K562 (cell line): ENCODE measurements around the gene ARPC1A. TPM values are rescaled to one million over a fixed set of nuclear protein-coding genes. Genes with fewer than 3 reads are reported as not detected.

ENCODE experiments used
- ATAC-seq: fragments of 200-7000 bp; cut with Tn5 transposase; 3 replicates; pipeline ENCODE4 v1.9.1; 2020; ENCODE audit warnings: moderate library complexity
- BruUV-seq: library from RNA; stranded (reverse); fragments of 400-500 nt; replicated peaks from 2 replicates; lab custom pipeline; 2021; lab: Mats Ljungman, UMichigan
- CTCF ChIA-PET: fragments of 300-600 bp; formaldehyde crosslinking; extraction: SDS; loops from one replicate; lab custom pipeline; 2021; ENCODE audit warnings: low intra/inter-chr PET ratio; lab: Yijun Ruan, JAX
- POLR2A ChIA-PET: fragments of 300-600, 350-650 bp; sonication (Branson Sonifier 250); formaldehyde crosslinking; extraction: SDS; loops from one replicate; lab custom pipeline; 2021; ENCODE audit warnings: antibody characterized with exemption, inconsistent platforms; lab: Yijun Ruan, JAX
- DNase-seq, 4 experiments: peaks; one replicate each; pipeline versions ENCODE4 v3.0.0 to v3.0.0-alpha.2; 2011 to 2018; ENCODE audit warnings: low spot score in 3 of 4, mixed read lengths in 3 of 4; ENCODE audit errors: extremely low read depth in 1 of 4
- FAIRE-seq: peaks from 2 replicates; lab custom pipeline; 2011; peaks lifted over from hg19 to GRCh38; lab: Jason Lieb, UNC
- H2AFZ ChIP-seq: 2 replicates; pipeline ENCODE4 v1.6.0; 2011; ENCODE audit warnings: low read depth, low read length, control low read depth, inconsistent platforms
- H3K27ac ChIP-seq: fragments of 200-600 bp; 3 replicates; pipeline ENCODE4 v1.8.0; 2011; ENCODE audit warnings: low read depth, mild to moderate bottlenecking, control low read depth, inconsistent platforms, low read length, moderate library complexity, mixed read lengths; ENCODE audit errors: extremely low read depth
- H3K27me3 ChIP-seq, 2 experiments: fragments of 300-600 bp in 1 of 2; 2 replicates in 1 of 2; 3 replicates in 1 of 2; pipeline versions ENCODE4 v1.6.0 to v1.8.0; 2011; ENCODE audit warnings: inconsistent platforms in 2 of 2, low read length in 2 of 2, mild to moderate bottlenecking in 1 of 2, mixed read lengths in 1 of 2, moderate library complexity in 1 of 2; ENCODE audit not compliant: control insufficient read depth in 2 of 2, insufficient read depth in 2 of 2
- H3K36me3 ChIP-seq: fragments of 300-600 bp; 3 replicates; pipeline ENCODE4 v1.8.0; 2011; ENCODE audit warnings: mild to moderate bottlenecking, low read length, inconsistent platforms; ENCODE audit not compliant: control insufficient read depth, insufficient read depth
- H3K4me1 ChIP-seq, 2 experiments: fragments of 200-600 bp in 1 of 2; replicated peaks in 1 of 2; 2 replicates in 1 of 2; 3 replicates in 1 of 2; pipeline versions ENCODE4 v1.5.1 to v1.8.0; 2011; ENCODE audit warnings: inconsistent platforms in 2 of 2, low read length in 2 of 2, mild to moderate bottlenecking in 1 of 2, mixed read lengths in 1 of 2, moderate library complexity in 1 of 2; ENCODE audit not compliant: control insufficient read depth in 2 of 2, insufficient read depth in 2 of 2
- H3K4me2 ChIP-seq: 2 replicates; pipeline ENCODE4 v1.6.1; 2011; ENCODE audit warnings: low read length, control low read depth, inconsistent platforms, mixed read lengths; ENCODE audit not compliant: insufficient read depth
- H3K4me3 ChIP-seq: fragments of 200-600 bp; sonication (generic), shearing (Covaris generic); 2 replicates; pipeline ENCODE4 v1.5.1; 2016; ENCODE audit warnings: control low read depth, inconsistent platforms
- H3K79me2 ChIP-seq: fragments of 200-600 bp; 3 replicates; pipeline ENCODE4 v1.8.0; 2011; ENCODE audit warnings: low read length, inconsistent platforms; ENCODE audit not compliant: control insufficient read depth, insufficient read depth
- H3K9ac ChIP-seq, 2 experiments: 2 replicates each; pipeline versions ENCODE4 v1.6.0 to v1.6.1; 2011; ENCODE audit warnings: low read depth in 2 of 2, low read length in 2 of 2, control low read depth in 1 of 2, inconsistent platforms in 1 of 2, mild to moderate bottlenecking in 1 of 2, mixed read lengths in 1 of 2; ENCODE audit not compliant: insufficient read depth in 1 of 2
- H3K9me1 ChIP-seq: one replicate; pipeline ENCODE4 v1.6.0; 2011; ENCODE audit warnings: inconsistent platforms, mild to moderate bottlenecking, low read length, moderate library complexity; ENCODE audit not compliant: control insufficient read depth, insufficient read depth
- H3K9me3 ChIP-seq: replicated peaks from 2 replicates; pipeline ENCODE4 v1.5.1; 2011; ENCODE audit warnings: low read depth, low read length, inconsistent platforms; ENCODE audit not compliant: control insufficient read depth, insufficient read depth
- H4K20me1 ChIP-seq: replicated peaks from 2 replicates; pipeline ENCODE4 v1.6.1; 2011; ENCODE audit warnings: low read length, inconsistent platforms, mixed read lengths; ENCODE audit not compliant: control insufficient read depth, insufficient read depth
- ARID2 ChIP-seq: fragments of 450-650 bp; IDR thresholded peaks from 2 replicates; pipeline ENCODE4 v1.6.1; 2017; ENCODE audit warnings: antibody characterized with exemption, mild to moderate bottlenecking
- BRD9 ChIP-seq: fragments of 450-650 bp; IDR thresholded peaks from 2 replicates; pipeline ENCODE4 v1.6.1; 2018; ENCODE audit warnings: low read depth; ENCODE audit not compliant: partially characterized antibody
- CC2D1A ChIP-seq: fragments of 450-650 bp; IDR thresholded peaks from 2 replicates; pipeline ENCODE4 v1.6.1; 2017; ENCODE audit warnings: mild to moderate bottlenecking
- CCAR2 ChIP-seq: fragments of 200-400 bp; formaldehyde crosslinking; IDR thresholded peaks from 2 replicates; pipeline ENCODE4 v1.6.1; 2017; ENCODE audit warnings: mild to moderate bottlenecking, low read depth, low read length
- CCNT2 ChIP-seq: IDR thresholded peaks from 2 replicates; pipeline ENCODE4 v1.6.1; 2011; ENCODE audit warnings: borderline replicate concordance, low read depth, mild to moderate bottlenecking, moderate library complexity, mixed read lengths, low read length; ENCODE audit not compliant: insufficient read length; ENCODE audit errors: extremely low read depth
- COPS2 ChIP-seq: fragments of 450-650 bp; conservative IDR thresholded peaks from 2 replicates; pipeline ENCODE4 v1.6.1; 2016; ENCODE audit warnings: mild to moderate bottlenecking, moderate library complexity
- ESRRB ChIP-seq: fragments of 250-450 bp; sonication (Bioruptor Pico); IDR thresholded peaks from 2 replicates; pipeline ENCODE4 v1.5.0; 2020; ENCODE audit warnings: mild to moderate bottlenecking, moderate library complexity, borderline replicate concordance
- HDAC3 ChIP-seq: fragments of 450-650 bp; IDR thresholded peaks from 2 replicates; pipeline ENCODE4 v1.6.1; 2018; ENCODE audit warnings: borderline replicate concordance, mild to moderate bottlenecking, moderate library complexity; ENCODE audit not compliant: partially characterized antibody
- HNRNPK ChIP-seq: fragments of 200-400 bp; formaldehyde crosslinking; IDR thresholded peaks from one replicate; pipeline ENCODE4 v1.6.1; 2018; ENCODE audit warnings: mild to moderate bottlenecking, low read depth, low read length; ENCODE audit not compliant: poor library complexity, severe bottlenecking
- KHSRP ChIP-seq: fragments of 450-650 bp; IDR thresholded peaks from 2 replicates; pipeline ENCODE4 v1.6.1; 2017
- LCOR ChIP-seq: sonication (generic); formaldehyde crosslinking; IDR thresholded peaks from 2 replicates; pipeline ENCODE4 v1.8.0; 2022; ENCODE audit warnings: mild to moderate bottlenecking, missing genetic modification reagents
- MAFF ChIP-seq: IDR thresholded peaks from 2 replicates; pipeline ENCODE4 v1.6.1; 2012; ENCODE audit warnings: low read length, improper control_type of control experiment
- MTA3 ChIP-seq: fragments of 450-650 bp; formaldehyde crosslinking; IDR thresholded peaks from 2 replicates; pipeline ENCODE4 v1.6.1; 2017; ENCODE audit warnings: mild to moderate bottlenecking, borderline replicate concordance
- OTX1 ChIP-seq: fragments of 450-650 bp; formaldehyde crosslinking; IDR thresholded peaks from 2 replicates; pipeline ENCODE4 v1.4.0; 2022; ENCODE audit warnings: mild to moderate bottlenecking
- PRMT5 ChIP-seq: sonication (generic); formaldehyde crosslinking; IDR thresholded peaks from 2 replicates; pipeline ENCODE4 v1.5.0; 2020; ENCODE audit warnings: missing genetic modification reagents
- RAD21 ChIP-seq, 2 experiments: fragments of 250-450 bp in 1 of 2; fragments of 450-650 bp in 1 of 2; sonication (Bioruptor Pico) in 1 of 2; formaldehyde crosslinking in 1 of 2; IDR thresholded peaks in 1 of 2; conservative IDR thresholded peaks in 1 of 2; 2 replicates each; pipeline versions ENCODE4 v1.4.0 to v1.8.0; 2020 to 2022; ENCODE audit warnings: mild to moderate bottlenecking in 2 of 2, moderate library complexity in 1 of 2
- RUNX1 ChIP-seq: sonication (generic); IDR thresholded peaks from 2 replicates; pipeline ENCODE4 v1.6.1; 2016; ENCODE audit warnings: antibody characterized with exemption, low read depth
- TCF7 ChIP-seq: sonication (generic); IDR thresholded peaks from 2 replicates; pipeline ENCODE4 v1.6.1; 2016; ENCODE audit warnings: antibody characterized with exemption, borderline replicate concordance
- ZBTB43 ChIP-seq: sonication (generic); formaldehyde crosslinking; IDR thresholded peaks from 2 replicates; pipeline ENCODE4 v1.8.0; 2023; ENCODE audit warnings: mild to moderate bottlenecking, missing genetic modification reagents
- ZNF589 ChIP-seq: fragments of 200-800 bp; sonication (Bioruptor generic); IDR thresholded peaks from 2 replicates; pipeline ENCODE4 v1.6.1; 2016; ENCODE audit warnings: low read depth, missing genetic modification characterization, missing compliant biosample characterization
- ZNF780A ChIP-seq: fragments of 250-450 bp; sonication (Bioruptor Pico); IDR thresholded peaks from 2 replicates; pipeline ENCODE4 v1.5.0; 2021; ENCODE audit warnings: mild to moderate bottlenecking
- WGBS: fragments of 100-300 bp; shearing (Covaris generic); methylation state at CpG from one replicate; pipeline ENCODE4 v1.1.6; 2016; ENCODE audit warnings: low coverage, mixed read lengths; ENCODE audit not compliant: insufficient coverage; ENCODE audit errors: missing lambda C conversion rate; 5-methylcytosine and 5-hydroxymethylcytosine counted together
- in situ Hi-C: fragments of 300-500 bp; cut with MboI; formaldehyde crosslinking; loops from 4 replicates; pipeline ENCODE4 v1.15.0; 2018; ENCODE audit warnings: inconsistent platforms, mixed read lengths
- intact Hi-C: fragments of 100-400 bp; cut with micrococcal nuclease; formaldehyde crosslinking; loops from 2 replicates; pipeline ENCODE4 v1.14.2; 2022
- polyA plus RNA-seq, 8 experiments: library from polyadenylated mRNA; depleted of rRNA in 4 of 8; stranded (reverse) in 5 of 8; unstranded in 3 of 8; fragments of >200 nt; fragmentation: Nextera tagmentation in 2 of 8; fragmentation: Illumina TruSeq in 1 of 8; extraction: Ambion mirVana in 2 of 8; extraction: Trizol in 1 of 8; gene quantifications; 2 replicates each; pipeline versions ENCODE4 v1.2.1 to v1.2.3, GENCODE V29; 2011 to 2014; ENCODE audit warnings: inconsistent platforms in 1 of 8, missing spikeins in 1 of 8
- total RNA-seq, 7 experiments: library from RNA; depleted of rRNA in 6 of 7; stranded (reverse); fragments of >200 nt in 6 of 7; fragmentation: Illumina TruSeq in 2 of 7; extraction: Trizol in 2 of 7; gene quantifications; 2 replicates each; pipeline versions ENCODE4 v1.2.1 to v1.2.3, GENCODE V29; 2011 to 2021; ENCODE audit warnings: low replicate concordance in 1 of 7

ARPC1A gene
- total and polyA plus RNA-seq, 9 of the 15 experiments (the other 6 are each of a cell fraction or from before 2014, with no cell fraction given): 39.5 to 151 (median 86.1) TPM

GRCh38 chr7:99312316-99313203 is 13.1 kb upstream of the ARPC1A start:
- no peak overlapping the region for H2AFZ ChIP-seq
- no peak overlapping the region for H3K27ac ChIP-seq
- no peak overlapping the region for H3K9ac ChIP-seq
- BruUV-seq: no TSS peak
- POLR2A ChIA-PET: interaction anchor here (0.6 kb wide), 1 partner anchor 373 kb away, joined by 4 read pairs; no protein-coding TSS in a partner anchor
- intact Hi-C loops: loop anchor here (1.0 kb wide), 2 partner anchors 38 to 272 kb away; no protein-coding TSS in a partner anchor
- DNase-seq: peak; percentile 79 to 85 (median 80)
- 11% methylated on average over 16 of the region's 16 CpGs for WGBS
- H3K9me1 ChIP-seq: no peaks in the 10 kb centered on the region
- H3K9me3 ChIP-seq: no peaks in the 10 kb centered on the region; the same call in 1 of the 2 replicates
- H3K36me3 ChIP-seq: no peaks in the 10 kb centered on the region
- no peak overlapping the region for H3K4me2 ChIP-seq
- in situ Hi-C loops: no loop called here
- no peak overlapping the region for H3K4me3 ChIP-seq
- peak; percentile 92 for FAIRE-seq
- no peaks in the 10 kb centered on the region; a peak in 1 of 5 replicates for H3K4me1 ChIP-seq
- CTCF ChIA-PET: interaction anchor here (0.5 to 4.5 kb wide), 5 partner anchors 37 to 436 kb away, joined by 3 to 56 read pairs (median 3); no protein-coding TSS in a partner anchor
- ATAC-seq: peak; percentile 89
- H4K20me1 ChIP-seq: no peaks in the 10 kb centered on the region; the same call in 1 of the 2 replicates
- peaks cover 22 to 31% of the 10 kb centered on the region in 2 experiments for H3K27me3 ChIP-seq
- H3K79me2 ChIP-seq: no peaks in the 10 kb centered on the region
- 0 out of 2 replicates have a peak, but pooled peaks have one; percentile 33 for TF ChIP-seq TCF7
- TF ChIP-seq LCOR (CRISPR knock-in tag): peak; percentile 67; the same call in 1 of the 2 replicates
- TF ChIP-seq CC2D1A: peak; percentile 64; the same call in 1 of the 2 replicates
- no peak for TF ChIP-seq ESRRB (CRISPR knock-in tag)
- TF ChIP-seq CCNT2: no peak
- no peak for TF ChIP-seq CCAR2
- no peak for TF ChIP-seq BRD9
- TF ChIP-seq RAD21 (CRISPR knock-in tag; conservative IDR thresholded peaks at IDR 0.05 in 1 of 2, IDR thresholded peaks at IDR 0.05 in 1 of 2): peak; percentile 91 to 92
- TF ChIP-seq COPS2: no peak
- no peak for TF ChIP-seq HDAC3
- TF ChIP-seq MAFF: no peak
- TF ChIP-seq ZNF780A (CRISPR knock-in tag): no peak
- no peak for TF ChIP-seq HNRNPK
- TF ChIP-seq KHSRP: no peak
- no peak for TF ChIP-seq ZNF589
- no peak for TF ChIP-seq PRMT5
- TF ChIP-seq OTX1 (CRISPR knock-in tag): no peak
- TF ChIP-seq RUNX1: no peak
- TF ChIP-seq MTA3: no peak
- TF ChIP-seq ARID2: peak; percentile 69
- TF ChIP-seq ZBTB43 (CRISPR knock-in tag): no peak
